Right forelimb (tissue), 1 donor: Measurements from ENCODE around the gene KCTD10.

ENCODE experiments used
- DNase-seq: peaks from one replicate; pipeline ENCODE4 v3.0.0-alpha.2; 2018

KCTD10 gene

GRCh38 chr12:109477185-109477962, at the start of gene KCTD10, which contains the start of gene UBE3B:
KCTD10 (minus strand) TSS chr12:109477300; CDS start chr12:109477262, 38 bp downstream.
UBE3B (plus strand) TSS chr12:109477634; CDS start chr12:109483552, 5,918 bp downstream.
- peak; percentile 94 for DNase-seq

- no peak for DNase-seq
These were observed 48.1 kb upstream of the KCTD10 start for GRCh38 chr12:109525279-109525585.

GRCh38 chr12:109524466-109525278, 47.6 kb upstream of the KCTD10 start:
- DNase-seq, result peak; percentile 20

- no peak for DNase-seq
These were observed 46.4 kb upstream of the KCTD10 start for GRCh38 chr12:109523504-109523903.

GRCh38 chr12:109523071-109523470, 46.0 kb upstream of the KCTD10 start:
- peak; percentile 50 for DNase-seq

- peak; percentile 23 for DNase-seq
These were observed 44.7 kb upstream of the KCTD10 start for GRCh38 chr12:109521831-109522230.

GRCh38 chr12:109519787-109520186, 42.7 kb upstream of the KCTD10 start:
- no peak for DNase-seq

- DNase-seq, result peak; percentile 63
These were observed 41.9 kb upstream of the KCTD10 start for GRCh38 chr12:109518820-109519665.

- DNase-seq, result peak; percentile 29
These were observed 40.5 kb upstream of the KCTD10 start for GRCh38 chr12:109517619-109518018.

- DNase-seq, result no peak
These were observed 36.9 kb upstream of the KCTD10 start for GRCh38 chr12:109513977-109514376.

- no peak for DNase-seq
These were observed 36.0 kb upstream of the KCTD10 start for GRCh38 chr12:109513051-109513450.

GRCh38 chr12:109512608-109513007, 35.5 kb upstream of the KCTD10 start:
- DNase-seq, result no peak

- DNase-seq, result no peak
These were observed 33.1 kb upstream of the KCTD10 start for GRCh38 chr12:109510196-109510595.

GRCh38 chr12:109504068-109504467, 27.0 kb upstream of the KCTD10 start:
- DNase-seq, result no peak

GRCh38 chr12:109503611-109504010, 26.5 kb upstream of the KCTD10 start:
- no peak for DNase-seq

- DNase-seq, result no peak
These were observed 25.2 kb upstream of the KCTD10 start for GRCh38 chr12:109502332-109502731.

- no peak for DNase-seq
These were observed 24.2 kb upstream of the KCTD10 start for GRCh38 chr12:109501299-109501698.

- DNase-seq, result no peak
These were observed 23.5 kb upstream of the KCTD10 start for GRCh38 chr12:109500406-109501185.

- DNase-seq, result no peak
These were observed 20.6 kb upstream of the KCTD10 start for GRCh38 chr12:109497675-109498074.

- no peak for DNase-seq
These were observed 19.2 kb upstream of the KCTD10 start for GRCh38 chr12:109496306-109496705.

- DNase-seq, result no peak
These were observed 17.9 kb upstream of the KCTD10 start for GRCh38 chr12:109495012-109495411.

- no peak for DNase-seq
These were observed 17.3 kb upstream of the KCTD10 start for GRCh38 chr12:109494348-109494881.
